ENCODE results near the gene ATP2B1.

The ATP2B1 gene

GRCh38 chr12:89693639-89694202, 14.9 kb downstream of the ATP2B1 start:
- DNase-seq (ENCODE audit: low read depth in 2 of 2): no peak

- DNase-seq (ENCODE audit: low read depth in 2 of 2): no peak
Observed at GRCh38 chr12:89692439-89692838, 16.2 kb downstream of the ATP2B1 start.

- DNase-seq (ENCODE audit: low read depth in 2 of 2): no peak
Observed at GRCh38 chr12:89691659-89692058, 17.0 kb downstream of the ATP2B1 start.

- DNase-seq (ENCODE audit: low read depth in 2 of 2): no peak
Observed at GRCh38 chr12:89690925-89691324, 17.7 kb downstream of the ATP2B1 start.

- no peak for DNase-seq (ENCODE audit: low read depth in 2 of 2)
Observed at GRCh38 chr12:89689306-89689705, 19.3 kb downstream of the ATP2B1 start.

- no peak for DNase-seq (ENCODE audit: low read depth in 2 of 2)
Observed at GRCh38 chr12:89686311-89686710, 22.3 kb downstream of the ATP2B1 start.

- DNase-seq (ENCODE audit: low read depth in 2 of 2): no peak
Observed at GRCh38 chr12:89685363-89685972, 23.2 kb downstream of the ATP2B1 start.

- DNase-seq (ENCODE audit: low read depth in 2 of 2): no peak
Observed at GRCh38 chr12:89684136-89684535, 24.5 kb downstream of the ATP2B1 start.

- DNase-seq (ENCODE audit: low read depth in 2 of 2): no peak
Observed at GRCh38 chr12:89682284-89682683, 26.4 kb downstream of the ATP2B1 start.

GRCh38 chr12:89680409-89680808, 28.2 kb downstream of the ATP2B1 start:
- DNase-seq (ENCODE audit: low read depth in 2 of 2): no peak

GRCh38 chr12:89679631-89680030, 29.0 kb downstream of the ATP2B1 start:
- no peak for DNase-seq (ENCODE audit: low read depth in 2 of 2)

- no peak for DNase-seq (ENCODE audit: low read depth in 2 of 2)
Observed at GRCh38 chr12:89678225-89678624, 30.4 kb downstream of the ATP2B1 start.

- no peak for DNase-seq (ENCODE audit: low read depth in 2 of 2)
Observed at GRCh38 chr12:89676930-89677329, 31.7 kb downstream of the ATP2B1 start.

GRCh38 chr12:89674326-89674942, 34.2 kb downstream of the ATP2B1 start:
- DNase-seq (ENCODE audit: low read depth in 2 of 2): no peak

- DNase-seq (ENCODE audit: low read depth in 2 of 2): no peak
Observed at GRCh38 chr12:89673603-89674002, 35.0 kb downstream of the ATP2B1 start.

- DNase-seq (ENCODE audit: low read depth in 2 of 2): no peak
Observed at GRCh38 chr12:89672589-89672979, 36.1 kb downstream of the ATP2B1 start.

GRCh38 chr12:89671469-89671868, 37.2 kb downstream of the ATP2B1 start:
- DNase-seq (ENCODE audit: low read depth in 2 of 2): no peak

- DNase-seq (ENCODE audit: low read depth in 2 of 2): no peak
Observed at GRCh38 chr12:89669197-89669596, 39.4 kb downstream of the ATP2B1 start.

- DNase-seq (ENCODE audit: low read depth in 2 of 2): no peak
Observed at GRCh38 chr12:89665556-89665955, 43.1 kb downstream of the ATP2B1 start.

GRCh38 chr12:89664441-89664840, 44.2 kb downstream of the ATP2B1 start:
- no peak for DNase-seq (ENCODE audit: low read depth in 2 of 2)

GRCh38 chr12:89663577-89664357, 44.9 kb downstream of the ATP2B1 start:
- peak in 1 of 2 experiments; percentile 5 for DNase-seq (ENCODE audit: low read depth in 2 of 2)

GRCh38 chr12:89662623-89663022, 46.0 kb downstream of the ATP2B1 start:
- no peak for DNase-seq (ENCODE audit: low read depth in 2 of 2)
